Measurements from ENCODE around the gene SMOC2.

- TF ChIP-seq EZH2 (IDR thresholded peaks at IDR 0.05) (no peak), POLR2AphosphoS5 (IDR thresholded peaks at IDR 0.05; ENCODE audit: low read depth, low read length) (no peak), SP1 (IDR thresholded peaks at IDR 0.05; ENCODE audit: low read depth) (no peak), YY1 (IDR thresholded peaks at IDR 0.05; ENCODE audit: extremely low read depth, insufficient replicate concordance, low read depth, low read length) (no peak), EZH2phosphoT487 (IDR thresholded peaks at IDR 0.05; ENCODE audit: borderline replicate concordance) (no peak), CTCF (IDR thresholded peaks at IDR 0.05 in 2 of 3, conservative IDR thresholded peaks at IDR 0.05 in 1 of 3; ENCODE audit: borderline replicate concordance in 1 of 3, insufficient read depth in 1 of 3, low read depth in 2 of 3, low read length in 2 of 3) (no peak), POLR2A (IDR thresholded peaks at IDR 0.05; ENCODE audit: borderline replicate concordance, extremely low read depth, insufficient read depth, insufficient read length) (no peak), REST (IDR thresholded peaks at IDR 0.05; ENCODE audit: low read depth) (no peak)
Measured at GRCh38 chr6:168459572-168459971, 18.6 kb downstream of the SMOC2 start.
